Nephron progenitor cell (in vitro differentiated cells): ENCODE measurements around the gene IDS.
A peak's percentile ranks its signal among the peaks of the same experiment; 100 is the strongest.
"Not testable (repeated sequence)": the region's sequence is repeated elsewhere in the genome, so short reads cannot be mapped to it uniquely, and the experiment has no call there.

Source experiments
- DNase-seq: peaks from one replicate; pipeline ENCODE4 v3.0.0; 2021
- H3K27ac Mint-ChIP-seq: 2 replicates; pipeline ENCODE4 v1.8.0; 2021; ENCODE audit warnings: mild to moderate bottlenecking, moderate library complexity, mixed read lengths
- H3K27me3 Mint-ChIP-seq: 2 replicates; pipeline ENCODE4 v1.8.0; 2021; ENCODE audit warnings: mild to moderate bottlenecking, low read depth, mixed read lengths; ENCODE audit not compliant: poor library complexity
- H3K36me3 Mint-ChIP-seq: 2 replicates; pipeline ENCODE4 v1.8.0; 2021; ENCODE audit warnings: low read depth, mixed read lengths
- H3K4me1 Mint-ChIP-seq: 2 replicates; pipeline ENCODE4 v1.8.0; 2021; ENCODE audit warnings: mixed read lengths
- H3K4me3 Mint-ChIP-seq: 2 replicates; pipeline ENCODE4 v1.8.0; 2021; ENCODE audit warnings: mild to moderate bottlenecking, moderate library complexity, mixed read lengths
- H3K9me3 Mint-ChIP-seq: 2 replicates; pipeline ENCODE4 v1.8.0; 2021; ENCODE audit warnings: mild to moderate bottlenecking, moderate library complexity, mixed read lengths
- TF ChIP-seq, protein P1 (sequence below): fragments of 200-600 bp; sonication (generic); IDR thresholded peaks from 2 replicates; pipeline ENCODE4 v1.5.0; 2021; ENCODE audit warnings: antibody characterized with exemption

IDS gene, protein sequence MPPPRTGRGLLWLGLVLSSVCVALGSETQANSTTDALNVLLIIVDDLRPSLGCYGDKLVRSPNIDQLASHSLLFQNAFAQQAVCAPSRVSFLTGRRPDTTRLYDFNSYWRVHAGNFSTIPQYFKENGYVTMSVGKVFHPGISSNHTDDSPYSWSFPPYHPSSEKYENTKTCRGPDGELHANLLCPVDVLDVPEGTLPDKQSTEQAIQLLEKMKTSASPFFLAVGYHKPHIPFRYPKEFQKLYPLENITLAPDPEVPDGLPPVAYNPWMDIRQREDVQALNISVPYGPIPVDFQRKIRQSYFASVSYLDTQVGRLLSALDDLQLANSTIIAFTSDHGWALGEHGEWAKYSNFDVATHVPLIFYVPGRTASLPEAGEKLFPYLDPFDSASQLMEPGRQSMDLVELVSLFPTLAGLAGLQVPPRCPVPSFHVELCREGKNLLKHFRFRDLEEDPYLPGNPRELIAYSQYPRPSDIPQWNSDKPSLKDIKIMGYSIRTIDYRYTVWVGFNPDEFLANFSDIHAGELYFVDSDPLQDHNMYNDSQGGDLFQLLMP

DNA sequence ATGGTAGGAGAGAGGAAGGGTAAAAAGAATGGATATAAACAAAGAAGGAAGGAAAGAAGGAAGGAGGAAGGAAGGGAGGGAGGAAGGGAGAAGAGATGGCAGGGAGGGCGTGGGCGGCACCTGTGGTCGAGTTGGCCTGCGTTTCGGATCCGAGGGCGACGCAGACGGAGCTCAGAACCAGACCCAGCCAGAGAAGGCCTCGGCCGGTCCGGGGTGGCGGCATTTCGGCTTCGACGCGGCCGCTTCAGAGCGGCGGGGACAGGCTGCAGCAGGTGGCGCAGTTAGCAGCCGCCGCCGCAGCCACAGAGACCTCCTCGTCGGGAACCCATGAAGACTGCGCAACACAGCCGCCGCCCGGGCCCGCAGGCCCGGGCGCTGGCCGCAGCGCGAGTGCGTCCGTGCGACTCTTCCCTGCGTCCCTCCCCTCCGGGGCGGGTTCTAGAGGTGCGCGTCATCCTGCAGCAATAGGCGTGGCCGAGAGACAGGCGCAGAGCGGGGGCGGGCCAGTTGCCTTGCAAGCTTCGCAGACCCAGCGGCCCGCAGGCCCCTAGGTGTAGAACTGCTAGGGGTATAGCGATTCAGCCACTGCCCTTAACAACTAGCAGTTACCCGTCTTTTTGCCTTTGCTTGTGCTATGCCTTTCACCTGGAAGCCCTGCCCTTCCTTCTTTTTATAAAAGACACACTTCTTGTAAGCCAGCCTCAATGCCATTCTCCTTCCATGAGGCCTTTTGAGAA, at the start of gene IDS:
Gene IDS (minus strand): TSS at position 392 of the 737 bp plus-strand sequence. CDS start 169 bp downstream, at position 223.
- Mint-ChIP-seq H3K27me3 (peaks cover 15% of the 10 kb centered on the region), H3K27ac (peak within 1 kb of the TSS; percentile 93), H3K4me3 (peak within 1 kb of the TSS; percentile 93), H3K9me3 (peaks cover 36% of the 10 kb centered on the region), H3K4me1 (peaks cover 26% of the 10 kb centered on the region), H3K36me3 (peaks cover under 1% of the 10 kb centered on the region)
- peak; percentile 85 for DNase-seq
- TF ChIP-seq, protein P1, sequence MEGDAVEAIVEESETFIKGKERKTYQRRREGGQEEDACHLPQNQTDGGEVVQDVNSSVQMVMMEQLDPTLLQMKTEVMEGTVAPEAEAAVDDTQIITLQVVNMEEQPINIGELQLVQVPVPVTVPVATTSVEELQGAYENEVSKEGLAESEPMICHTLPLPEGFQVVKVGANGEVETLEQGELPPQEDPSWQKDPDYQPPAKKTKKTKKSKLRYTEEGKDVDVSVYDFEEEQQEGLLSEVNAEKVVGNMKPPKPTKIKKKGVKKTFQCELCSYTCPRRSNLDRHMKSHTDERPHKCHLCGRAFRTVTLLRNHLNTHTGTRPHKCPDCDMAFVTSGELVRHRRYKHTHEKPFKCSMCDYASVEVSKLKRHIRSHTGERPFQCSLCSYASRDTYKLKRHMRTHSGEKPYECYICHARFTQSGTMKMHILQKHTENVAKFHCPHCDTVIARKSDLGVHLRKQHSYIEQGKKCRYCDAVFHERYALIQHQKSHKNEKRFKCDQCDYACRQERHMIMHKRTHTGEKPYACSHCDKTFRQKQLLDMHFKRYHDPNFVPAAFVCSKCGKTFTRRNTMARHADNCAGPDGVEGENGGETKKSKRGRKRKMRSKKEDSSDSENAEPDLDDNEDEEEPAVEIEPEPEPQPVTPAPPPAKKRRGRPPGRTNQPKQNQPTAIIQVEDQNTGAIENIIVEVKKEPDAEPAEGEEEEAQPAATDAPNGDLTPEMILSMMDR, result no peak

DNA sequence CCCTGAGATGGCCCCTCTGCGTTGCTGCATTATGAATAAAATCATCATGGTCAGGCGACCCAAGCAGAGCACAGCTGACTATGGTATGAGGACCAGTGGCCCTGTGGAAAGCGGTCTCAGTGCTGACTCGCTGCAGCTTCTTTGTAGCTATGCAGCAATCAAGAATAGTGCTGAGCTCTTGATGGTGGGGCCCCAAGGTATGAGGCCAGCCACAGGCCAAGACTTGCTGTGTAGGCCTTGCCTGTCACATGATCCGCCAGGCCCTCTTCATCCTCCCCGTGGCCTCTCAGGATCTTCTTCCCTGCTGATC, 46.8 kb upstream of the IDS start:
- not testable (repeated sequence) for DNase-seq, H3K4me1 Mint-ChIP-seq, H3K9me3 Mint-ChIP-seq, H3K36me3 Mint-ChIP-seq, H3K4me3 Mint-ChIP-seq, H3K27ac Mint-ChIP-seq, H3K27me3 Mint-ChIP-seq

DNA sequence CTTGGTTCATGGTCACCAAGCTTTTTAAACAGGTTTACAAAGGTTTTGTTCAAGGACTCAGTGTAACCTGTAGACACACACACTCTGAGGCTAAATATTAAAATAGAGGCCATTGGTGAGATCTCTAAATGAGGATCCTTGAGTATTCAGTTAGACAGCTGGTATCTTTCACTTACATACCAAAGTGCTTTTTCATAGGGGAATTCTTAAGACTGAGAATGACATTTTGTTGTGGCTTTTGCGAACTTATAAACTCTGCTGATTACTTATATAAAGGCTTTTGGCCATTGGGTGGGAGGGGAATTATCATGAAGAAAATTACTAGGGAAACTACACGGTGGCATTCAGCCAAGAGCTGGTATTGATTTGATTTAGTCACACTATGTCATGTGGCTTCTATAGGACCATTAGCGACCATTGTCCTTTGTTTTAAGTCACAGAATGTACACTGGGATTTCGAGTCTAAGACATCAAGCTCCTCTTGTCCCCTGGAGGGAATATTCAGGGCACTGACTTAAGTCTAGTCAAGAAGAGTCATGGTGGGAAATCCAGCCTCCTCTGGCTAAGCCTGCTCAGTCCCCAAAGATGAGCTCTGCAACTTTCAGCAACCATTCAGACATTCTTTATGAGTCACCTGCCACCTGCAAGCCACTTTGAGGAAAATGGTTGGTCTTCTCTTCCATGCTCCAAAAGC, 46.3 kb upstream of the IDS start:
- not testable (repeated sequence) for DNase-seq, H3K36me3 Mint-ChIP-seq, H3K27ac Mint-ChIP-seq, H3K4me3 Mint-ChIP-seq, H3K9me3 Mint-ChIP-seq, H3K4me1 Mint-ChIP-seq, H3K27me3 Mint-ChIP-seq

DNA sequence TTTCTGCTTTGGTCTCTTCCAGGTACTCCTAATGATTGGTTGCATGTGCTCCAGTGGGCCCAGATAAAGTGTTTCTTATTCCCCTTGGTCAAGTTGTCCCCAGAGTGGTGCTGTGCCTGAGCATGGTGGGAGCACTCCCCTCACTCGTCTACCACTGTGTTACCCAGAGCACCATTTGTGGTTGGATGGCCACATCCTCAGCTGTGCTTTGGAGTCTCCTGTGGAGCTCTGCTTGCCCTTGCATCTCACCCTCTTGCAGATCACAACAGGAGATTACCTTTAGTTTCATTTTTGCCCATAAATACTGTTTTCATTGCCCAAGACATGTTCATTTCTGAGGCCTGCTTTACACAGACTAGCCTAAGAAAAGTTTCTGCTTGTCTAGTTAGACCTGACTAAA, 45.3 kb upstream of the IDS start:
- H3K27ac Mint-ChIP-seq, H3K27me3 Mint-ChIP-seq, DNase-seq, H3K36me3 Mint-ChIP-seq, H3K9me3 Mint-ChIP-seq, H3K4me1 Mint-ChIP-seq, H3K4me3 Mint-ChIP-seq: not testable (repeated sequence)

DNA sequence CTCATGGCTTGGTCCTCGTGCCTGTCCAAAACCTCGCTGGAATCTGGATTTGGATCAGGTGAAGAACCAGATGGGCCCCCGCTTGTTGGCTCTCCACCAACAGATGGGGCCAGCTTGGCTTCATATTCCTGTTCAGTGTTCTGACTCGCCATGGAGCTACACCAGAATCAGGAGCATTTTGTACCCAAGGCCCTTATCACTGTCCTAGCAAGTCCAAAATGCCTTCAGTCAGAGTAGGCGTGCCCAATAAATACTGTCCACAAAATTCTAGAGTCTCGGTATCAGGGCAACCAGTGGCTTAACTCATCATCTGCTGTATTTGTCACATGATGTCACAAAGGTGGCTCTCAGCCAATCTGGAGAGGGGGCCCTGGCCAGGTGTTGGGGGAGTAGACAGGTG, 44.6 kb upstream of the IDS start, which contains the start of gene HSFX3:
Gene HSFX3 (minus strand): TSS at position 224 of the 400 bp plus-strand sequence. CDS start 72 bp downstream, at position 152.
- H3K4me1 Mint-ChIP-seq, H3K9me3 Mint-ChIP-seq, H3K27me3 Mint-ChIP-seq, H3K36me3 Mint-ChIP-seq, H3K27ac Mint-ChIP-seq, DNase-seq, H3K4me3 Mint-ChIP-seq: not testable (repeated sequence)

DNA sequence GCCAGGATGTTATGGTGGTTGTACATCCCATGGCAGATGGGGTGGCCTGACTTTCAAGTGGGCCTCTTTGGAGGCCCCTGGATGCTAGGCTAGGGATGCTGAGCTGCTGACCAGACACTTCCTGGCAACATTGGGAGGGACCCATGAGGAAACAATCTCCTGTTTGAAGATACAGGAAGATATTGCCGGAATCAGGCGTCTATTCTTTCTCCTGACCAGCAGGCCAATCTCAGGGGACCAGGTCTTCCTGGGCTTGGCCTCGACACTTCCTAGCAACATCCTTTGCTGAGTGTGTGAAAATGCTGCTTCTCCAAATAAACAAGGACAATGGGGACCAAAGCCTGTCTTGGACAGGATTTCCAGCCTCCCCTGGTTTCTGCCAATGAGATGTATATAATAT, 42.7 kb upstream of the IDS start:
- H3K36me3 Mint-ChIP-seq, H3K27me3 Mint-ChIP-seq, DNase-seq, H3K9me3 Mint-ChIP-seq, H3K27ac Mint-ChIP-seq, H3K4me3 Mint-ChIP-seq, H3K4me1 Mint-ChIP-seq: not testable (repeated sequence)

DNA sequence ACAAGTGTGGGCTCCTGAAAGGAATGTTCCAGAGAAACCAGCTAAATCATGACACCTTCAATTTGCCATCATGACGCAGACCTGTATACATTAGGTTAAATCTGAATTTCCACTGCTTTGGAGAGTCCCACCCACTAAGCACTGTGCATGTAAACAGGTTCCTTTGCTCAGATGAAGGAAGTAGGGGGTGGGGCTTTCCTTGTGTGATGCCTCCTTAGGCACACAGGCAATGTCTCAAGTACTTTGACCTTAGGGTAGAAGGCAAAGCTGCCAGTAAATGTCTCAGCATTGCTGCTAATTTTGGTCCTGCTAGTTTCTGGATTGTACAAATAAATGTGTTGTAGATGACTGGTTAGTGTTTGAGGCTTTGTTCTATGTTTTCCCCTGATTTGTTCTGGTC, 41.9 kb upstream of the IDS start:
- not testable (repeated sequence) for H3K4me1 Mint-ChIP-seq, DNase-seq, H3K4me3 Mint-ChIP-seq, H3K9me3 Mint-ChIP-seq, H3K27me3 Mint-ChIP-seq, H3K36me3 Mint-ChIP-seq, H3K27ac Mint-ChIP-seq

DNA sequence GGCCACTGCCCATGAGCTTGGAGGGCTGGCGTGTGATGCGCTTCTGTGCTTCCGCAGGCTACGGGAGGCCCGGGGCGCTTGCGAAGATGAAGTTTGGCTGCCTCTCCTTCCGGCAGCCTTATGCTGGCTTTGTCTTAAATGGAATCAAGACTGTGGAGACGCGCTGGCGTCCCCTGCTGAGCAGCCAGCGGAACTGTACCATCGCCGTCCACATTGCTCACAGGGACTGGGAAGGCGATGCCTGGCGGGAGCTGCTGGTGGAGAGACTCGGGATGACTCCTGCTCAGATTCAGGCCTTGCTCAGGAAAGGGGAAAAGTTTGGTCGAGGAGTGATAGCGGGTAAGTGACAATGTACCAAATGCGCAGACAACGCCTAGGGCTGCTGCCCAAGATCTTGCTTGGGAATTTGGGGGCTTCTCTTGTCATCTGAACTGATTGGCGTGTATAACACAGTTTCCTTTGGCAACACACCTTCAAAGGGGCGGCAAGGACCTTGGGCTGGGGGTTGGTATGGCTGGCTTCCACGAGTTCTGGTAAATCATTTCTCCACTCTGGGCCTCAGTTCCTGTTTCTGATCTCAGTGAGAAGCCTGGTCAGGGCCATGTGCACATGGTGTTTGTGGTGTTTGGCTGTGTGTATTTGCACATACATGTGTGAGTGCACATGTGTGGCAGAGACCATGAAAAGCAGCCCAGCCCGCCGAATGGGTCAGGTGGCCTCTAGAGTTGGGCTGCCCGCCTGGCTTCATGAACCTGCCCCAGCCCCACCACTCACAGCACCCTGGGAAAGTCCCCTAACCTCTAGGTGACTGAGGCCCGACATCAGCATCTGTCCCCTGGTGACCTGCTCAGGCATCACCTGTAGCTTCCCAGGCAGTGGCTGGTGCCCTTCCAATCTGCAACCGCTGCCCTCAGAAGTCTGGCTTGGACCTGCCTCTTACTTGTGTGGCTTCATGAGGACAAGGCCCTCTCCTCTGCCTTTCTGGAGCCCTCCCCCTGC, 40.7 kb upstream of the IDS start:
- not testable (repeated sequence) for H3K4me3 Mint-ChIP-seq, H3K4me1 Mint-ChIP-seq, H3K36me3 Mint-ChIP-seq, H3K27me3 Mint-ChIP-seq, H3K27ac Mint-ChIP-seq
- peaks cover 14% of the 10 kb centered on the region for H3K9me3 Mint-ChIP-seq
- DNase-seq, result peak; percentile 29
- TF ChIP-seq, protein P1, result peak; percentile 15
